KMS-11 (cell line): Measurements from ENCODE around the gene FAM120B.

Source experiments
- H2AFZ ChIP-seq: fragments of 200-600 bp; sonication (generic); 2 replicates; pipeline ENCODE4 v1.6.1; 2016; ENCODE audit warnings: antibody characterized with exemption, mixed run types, low read depth
- H3K27ac ChIP-seq: fragments of 200-600 bp; sonication (generic); 2 replicates; pipeline ENCODE4 v1.6.1; 2016; ENCODE audit warnings: mild to moderate bottlenecking, mixed run types
- H3K27me3 ChIP-seq: fragments of 200-600 bp; sonication (generic); 2 replicates; pipeline ENCODE4 v1.6.1; 2017; ENCODE audit warnings: mild to moderate bottlenecking, low read depth, mixed run types, moderate library complexity; ENCODE audit not compliant: insufficient read depth
- H3K36me3 ChIP-seq: fragments of 200-600 bp; sonication (generic); 2 replicates; pipeline ENCODE4 v1.6.1; 2017; ENCODE audit warnings: mild to moderate bottlenecking, mixed run types; ENCODE audit not compliant: insufficient read depth
- H3K4me1 ChIP-seq: fragments of 200-600 bp; sonication (generic); 2 replicates; pipeline ENCODE4 v1.6.1; 2016; ENCODE audit warnings: mild to moderate bottlenecking, low read depth, mixed run types; ENCODE audit not compliant: poor library complexity, severe bottlenecking
- H3K4me2 ChIP-seq: fragments of 200-600 bp; sonication (generic); 2 replicates; pipeline ENCODE4 v1.7.0; 2016; ENCODE audit warnings: mild to moderate bottlenecking, mixed run types
- H3K4me3 ChIP-seq: fragments of 200-600 bp; sonication (generic); IDR thresholded peaks from 2 replicates; pipeline ENCODE4 v1.6.1; 2017; ENCODE audit warnings: low read depth, low read length, mixed read lengths; ENCODE audit not compliant: insufficient read depth
- H3K79me2 ChIP-seq: fragments of 200-600 bp; sonication (generic); 2 replicates; pipeline ENCODE4 v1.6.1; 2016; ENCODE audit warnings: low read depth, mixed run types; ENCODE audit not compliant: insufficient read depth
- H3K9ac ChIP-seq: fragments of 200-600 bp; sonication (generic); 2 replicates; pipeline ENCODE4 v1.6.1; 2016; ENCODE audit warnings: mild to moderate bottlenecking, mixed run types
- H4K20me1 ChIP-seq: fragments of 200-600 bp; sonication (generic); 2 replicates; pipeline ENCODE4 v1.6.1; 2016; ENCODE audit warnings: mild to moderate bottlenecking, mixed run types; ENCODE audit not compliant: insufficient read depth
- TF ChIP-seq, protein P1 (sequence below): fragments of 200-600 bp; sonication (generic); conservative IDR thresholded peaks from 2 replicates; pipeline ENCODE4 v1.6.1; 2017; ENCODE audit warnings: low read depth, mild to moderate bottlenecking, antibody characterized with exemption, low read length, moderate library complexity, mixed read lengths

The FAM120B gene

GRCh38 chr6:170444056-170444591, 137.6 kb downstream of the FAM120B start:
- Histone ChIP-seq H3K27ac (no peak overlapping the region), H3K27me3 (no peaks in the 10 kb centered on the region; the same call in 1 of the 2 replicates), H3K4me1 (no peaks in the 10 kb centered on the region), H3K9ac (no peak overlapping the region), H3K36me3 (no peaks in the 10 kb centered on the region), H3K79me2 (no peaks in the 10 kb centered on the region), H2AFZ (no peak overlapping the region), H4K20me1 (no peaks in the 10 kb centered on the region), H3K4me3 (no peak overlapping the region), H3K4me2 (no peak overlapping the region)
- TF ChIP-seq, protein P1, sequence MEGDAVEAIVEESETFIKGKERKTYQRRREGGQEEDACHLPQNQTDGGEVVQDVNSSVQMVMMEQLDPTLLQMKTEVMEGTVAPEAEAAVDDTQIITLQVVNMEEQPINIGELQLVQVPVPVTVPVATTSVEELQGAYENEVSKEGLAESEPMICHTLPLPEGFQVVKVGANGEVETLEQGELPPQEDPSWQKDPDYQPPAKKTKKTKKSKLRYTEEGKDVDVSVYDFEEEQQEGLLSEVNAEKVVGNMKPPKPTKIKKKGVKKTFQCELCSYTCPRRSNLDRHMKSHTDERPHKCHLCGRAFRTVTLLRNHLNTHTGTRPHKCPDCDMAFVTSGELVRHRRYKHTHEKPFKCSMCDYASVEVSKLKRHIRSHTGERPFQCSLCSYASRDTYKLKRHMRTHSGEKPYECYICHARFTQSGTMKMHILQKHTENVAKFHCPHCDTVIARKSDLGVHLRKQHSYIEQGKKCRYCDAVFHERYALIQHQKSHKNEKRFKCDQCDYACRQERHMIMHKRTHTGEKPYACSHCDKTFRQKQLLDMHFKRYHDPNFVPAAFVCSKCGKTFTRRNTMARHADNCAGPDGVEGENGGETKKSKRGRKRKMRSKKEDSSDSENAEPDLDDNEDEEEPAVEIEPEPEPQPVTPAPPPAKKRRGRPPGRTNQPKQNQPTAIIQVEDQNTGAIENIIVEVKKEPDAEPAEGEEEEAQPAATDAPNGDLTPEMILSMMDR: no peak

DNA sequence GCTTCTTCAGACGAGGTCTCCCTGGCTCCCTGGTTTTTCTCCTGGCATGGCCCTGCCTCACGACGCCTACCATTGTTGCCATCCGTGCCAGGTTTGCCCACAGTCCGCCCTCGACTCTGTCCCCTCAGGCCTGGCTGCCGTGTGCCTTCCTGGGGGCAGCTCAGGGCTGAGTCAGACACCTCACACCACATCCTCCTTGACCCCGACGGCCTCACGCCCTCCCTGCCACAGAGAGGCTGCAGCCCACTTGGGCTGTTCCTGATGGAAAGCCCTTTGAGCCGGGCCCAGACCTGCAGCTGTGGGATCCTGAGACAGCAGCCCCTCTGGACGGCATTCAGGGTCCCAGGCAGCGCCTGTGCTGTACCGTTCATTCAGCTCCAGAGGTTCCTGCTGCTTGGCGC, 138.3 kb downstream of the FAM120B start:
- TF ChIP-seq, protein P1: no peak
- H3K4me3 ChIP-seq: no peak overlapping the region
- H3K27me3 ChIP-seq: no peaks in the 10 kb centered on the region; the same call in 1 of the 2 replicates
- no peaks in the 10 kb centered on the region for H3K4me1 ChIP-seq
- H3K79me2 ChIP-seq: no peaks in the 10 kb centered on the region
- no peak overlapping the region for H2AFZ ChIP-seq
- no peak overlapping the region for H3K9ac ChIP-seq
- H3K27ac ChIP-seq: no peak overlapping the region
- no peak overlapping the region for H3K4me2 ChIP-seq
- H4K20me1 ChIP-seq: no peaks in the 10 kb centered on the region
- H3K36me3 ChIP-seq: no peaks in the 10 kb centered on the region

GRCh38 chr6:170445487-170445886, 138.9 kb downstream of the FAM120B start:
- Histone ChIP-seq H3K36me3 (no peaks in the 10 kb centered on the region), H3K4me3 (no peak overlapping the region), H2AFZ (no peak overlapping the region), H3K79me2 (no peaks in the 10 kb centered on the region), H3K9ac (no peak overlapping the region), H3K27me3 (no peaks in the 10 kb centered on the region; the same call in 1 of the 2 replicates), H3K27ac (no peak overlapping the region), H4K20me1 (no peaks in the 10 kb centered on the region), H3K4me2 (no peak overlapping the region), H3K4me1 (no peaks in the 10 kb centered on the region)
- TF ChIP-seq, protein P1: no peak

- Histone ChIP-seq H2AFZ (no peak overlapping the region), H3K27me3 (no peaks in the 10 kb centered on the region; the same call in 1 of the 2 replicates), H3K9ac (no peak overlapping the region), H3K4me2 (no peak overlapping the region), H3K4me1 (no peaks in the 10 kb centered on the region), H3K36me3 (no peaks in the 10 kb centered on the region), H3K27ac (no peak overlapping the region), H3K79me2 (no peaks in the 10 kb centered on the region), H4K20me1 (no peaks in the 10 kb centered on the region), H3K4me3 (no peak overlapping the region)
- TF ChIP-seq, protein P1: no peak
Observed at GRCh38 chr6:170445971-170446370, 139.4 kb downstream of the FAM120B start.
